Omental fat pad (tissue), 4 donors: ENCODE measurements around the gene IGSF11. TPM values are rescaled to one million over a fixed set of nuclear protein-coding genes. Genes with fewer than 3 reads are reported as not detected.

ENCODE experiments used
- ATAC-seq: fragments of 150-250 bp; one replicate; pipeline ENCODE4 v1.9.1; 2016; ENCODE audit warnings: mild to moderate bottlenecking, moderate library complexity; ENCODE audit not compliant: low FRiP score
- DNase-seq: peaks from one replicate; pipeline ENCODE4 v3.0.0-alpha.2; 2019; ENCODE audit warnings: low spot score
- CTCF ChIP-seq, 3 donors: fragments of 450-650 bp; IDR thresholded peaks; one replicate each; pipeline ENCODE4 v1.5.1; 2016 to 2017; ENCODE audit warnings: antibody characterized with exemption in 3 of 3, mild to moderate bottlenecking in 3 of 3, moderate library complexity in 2 of 3
- total RNA-seq, 4 donors: library from RNA; depleted of rRNA; stranded (reverse); fragments of >200 nt; gene quantifications; one replicate each; pipeline ENCODE4 v1.1.0, GENCODE V29; 2016

Gene IGSF11
- total RNA-seq, 4 donors from 2014 or later = 0.60 to 1.0 TPM; not detected in 2

- DNase-seq = no peak
- ATAC-seq = no peak
- no peak for TF ChIP-seq CTCF (IDR thresholded peaks at IDR 0.05)
Observed at GRCh38 chr3:118850687-118851086, 184.0 kb downstream of the IGSF11 start.

Other genes with a start within 250 kb of the IGSF11 start
- not detected for gene TEX55, start 111.3 kb upstream of the IGSF11 start, total RNA-seq
- gene UPK1B, start 138.8 kb upstream of the IGSF11 start, total RNA-seq = 10 to 100 TPM in 2 of 4 donors, 1 to 10 TPM in 2; 1.1 to 49.3 (median 12.4) TPM
- gene B4GALT4, start 206.0 kb upstream of the IGSF11 start, total RNA-seq = 10 to 100 TPM; 18.8 to 33.4 (median 25.9) TPM